NCI-H2107 (cell line): ENCODE measurements around the gene MEGF6.

Source experiments
- DNase-seq: peaks from one replicate; lab custom pipeline; 2025; lab: John Stamatoyannopoulos, UW

The MEGF6 gene, protein sequence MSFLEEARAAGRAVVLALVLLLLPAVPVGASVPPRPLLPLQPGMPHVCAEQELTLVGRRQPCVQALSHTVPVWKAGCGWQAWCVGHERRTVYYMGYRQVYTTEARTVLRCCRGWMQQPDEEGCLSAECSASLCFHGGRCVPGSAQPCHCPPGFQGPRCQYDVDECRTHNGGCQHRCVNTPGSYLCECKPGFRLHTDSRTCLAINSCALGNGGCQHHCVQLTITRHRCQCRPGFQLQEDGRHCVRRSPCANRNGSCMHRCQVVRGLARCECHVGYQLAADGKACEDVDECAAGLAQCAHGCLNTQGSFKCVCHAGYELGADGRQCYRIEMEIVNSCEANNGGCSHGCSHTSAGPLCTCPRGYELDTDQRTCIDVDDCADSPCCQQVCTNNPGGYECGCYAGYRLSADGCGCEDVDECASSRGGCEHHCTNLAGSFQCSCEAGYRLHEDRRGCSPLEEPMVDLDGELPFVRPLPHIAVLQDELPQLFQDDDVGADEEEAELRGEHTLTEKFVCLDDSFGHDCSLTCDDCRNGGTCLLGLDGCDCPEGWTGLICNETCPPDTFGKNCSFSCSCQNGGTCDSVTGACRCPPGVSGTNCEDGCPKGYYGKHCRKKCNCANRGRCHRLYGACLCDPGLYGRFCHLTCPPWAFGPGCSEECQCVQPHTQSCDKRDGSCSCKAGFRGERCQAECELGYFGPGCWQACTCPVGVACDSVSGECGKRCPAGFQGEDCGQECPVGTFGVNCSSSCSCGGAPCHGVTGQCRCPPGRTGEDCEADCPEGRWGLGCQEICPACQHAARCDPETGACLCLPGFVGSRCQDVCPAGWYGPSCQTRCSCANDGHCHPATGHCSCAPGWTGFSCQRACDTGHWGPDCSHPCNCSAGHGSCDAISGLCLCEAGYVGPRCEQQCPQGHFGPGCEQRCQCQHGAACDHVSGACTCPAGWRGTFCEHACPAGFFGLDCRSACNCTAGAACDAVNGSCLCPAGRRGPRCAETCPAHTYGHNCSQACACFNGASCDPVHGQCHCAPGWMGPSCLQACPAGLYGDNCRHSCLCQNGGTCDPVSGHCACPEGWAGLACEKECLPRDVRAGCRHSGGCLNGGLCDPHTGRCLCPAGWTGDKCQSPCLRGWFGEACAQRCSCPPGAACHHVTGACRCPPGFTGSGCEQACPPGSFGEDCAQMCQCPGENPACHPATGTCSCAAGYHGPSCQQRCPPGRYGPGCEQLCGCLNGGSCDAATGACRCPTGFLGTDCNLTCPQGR (N-terminal part only)

DNA sequence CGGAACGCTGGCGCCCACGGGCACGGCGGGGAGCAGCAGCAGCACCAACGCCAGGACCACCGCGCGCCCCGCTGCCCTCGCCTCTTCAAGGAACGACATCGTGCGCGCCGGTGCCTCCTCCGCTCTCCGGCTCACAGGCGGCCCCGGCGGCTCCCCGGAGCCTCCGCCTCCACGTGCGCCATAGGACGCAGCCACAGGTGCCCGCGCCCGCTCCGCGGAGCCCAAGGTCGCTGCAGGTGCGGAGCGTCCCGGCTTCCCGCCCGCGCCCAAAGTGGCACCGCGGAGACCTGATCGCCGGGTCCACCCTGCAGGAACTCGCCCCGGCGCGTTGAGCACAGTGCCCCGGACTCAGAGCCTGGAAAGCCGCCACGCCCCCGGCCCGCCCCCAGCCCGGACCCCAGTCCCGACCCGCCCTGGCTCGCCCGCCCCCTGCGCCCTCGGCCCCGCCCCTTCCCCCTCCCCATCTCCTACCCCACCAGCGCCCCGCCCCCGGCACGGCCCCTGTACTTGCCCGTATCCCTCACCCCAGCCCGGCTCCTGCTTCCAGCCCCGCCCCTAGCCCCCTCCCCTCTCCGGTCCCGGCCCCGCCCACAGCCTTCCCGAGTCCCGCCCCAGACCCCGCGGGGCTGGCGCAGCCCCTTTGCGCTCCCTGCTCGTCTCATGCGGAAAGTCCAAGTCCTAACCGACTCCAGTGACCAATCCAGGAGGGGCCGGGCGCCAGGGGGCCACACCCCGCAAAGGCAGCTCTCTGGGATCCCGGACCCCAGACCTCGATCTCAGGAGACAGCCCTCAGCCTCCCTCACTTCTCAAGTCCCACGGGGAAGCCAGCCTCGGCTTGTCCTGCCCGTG, at the start of gene MEGF6:
MEGF6 (minus strand) TSS at position 339 of the 850 bp plus-strand sequence; CDS start at position 99, 240 bp downstream.
- DNase-seq, result no peak

DNA sequence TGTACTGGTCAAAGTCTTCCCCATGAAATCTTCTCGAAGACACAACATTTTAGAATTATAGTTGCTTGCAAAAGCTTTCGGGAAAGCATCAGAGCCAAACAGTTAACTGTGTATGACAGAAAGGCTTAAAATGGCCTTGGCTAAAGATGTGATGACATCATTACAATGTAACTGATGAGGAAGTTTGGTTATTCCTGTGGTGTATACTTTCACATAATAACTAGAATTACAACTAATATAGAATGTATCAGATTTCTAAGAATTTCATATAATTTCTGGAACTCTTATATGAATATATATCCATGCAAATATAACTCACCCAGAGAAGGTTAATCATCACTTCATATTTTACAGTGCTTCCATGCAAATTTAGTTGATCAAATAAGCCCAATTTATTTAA, 49.4 kb upstream of the MEGF6 start:
- DNase-seq, result no peak

DNA sequence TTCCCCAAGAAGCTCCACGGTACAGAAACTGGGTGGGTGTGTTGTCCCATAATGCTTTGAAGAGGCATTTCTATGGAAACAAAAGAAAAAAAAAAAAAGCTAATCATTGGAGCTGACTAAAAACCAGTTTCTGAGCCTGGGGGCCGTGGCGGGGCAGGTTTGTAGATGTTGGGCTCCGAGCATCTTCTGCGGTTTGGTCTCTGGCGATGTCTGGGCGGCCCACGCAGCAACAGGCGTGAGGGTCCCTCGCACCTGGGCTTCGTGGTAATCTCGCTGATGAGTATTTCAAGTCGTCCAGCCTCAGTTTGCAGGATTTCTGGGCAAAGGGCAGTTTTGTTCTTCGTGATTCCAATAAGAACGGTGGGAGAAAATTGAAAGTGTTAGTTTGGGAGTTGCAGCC, 47.8 kb upstream of the MEGF6 start:
- no peak for DNase-seq

DNA sequence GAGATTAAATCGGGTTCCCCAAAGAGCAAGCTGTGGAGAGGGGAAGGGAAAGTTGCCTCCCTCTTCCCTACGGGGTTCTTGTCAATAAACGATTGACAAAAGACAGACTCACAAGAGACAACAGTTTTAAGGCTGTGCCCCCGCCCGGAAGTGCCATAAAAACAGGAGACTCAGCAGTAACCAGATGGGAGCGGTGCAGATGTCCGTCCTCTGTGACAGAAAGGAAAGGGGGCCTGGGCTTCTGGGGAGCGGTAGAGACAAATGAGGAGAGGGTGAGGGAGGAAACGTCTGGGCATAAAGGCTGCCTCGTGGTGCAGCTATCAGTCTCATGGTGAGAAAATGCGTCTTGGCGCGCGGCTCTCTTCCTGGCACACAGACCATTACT, 46.9 kb upstream of the MEGF6 start:
- DNase-seq, result no peak

DNA sequence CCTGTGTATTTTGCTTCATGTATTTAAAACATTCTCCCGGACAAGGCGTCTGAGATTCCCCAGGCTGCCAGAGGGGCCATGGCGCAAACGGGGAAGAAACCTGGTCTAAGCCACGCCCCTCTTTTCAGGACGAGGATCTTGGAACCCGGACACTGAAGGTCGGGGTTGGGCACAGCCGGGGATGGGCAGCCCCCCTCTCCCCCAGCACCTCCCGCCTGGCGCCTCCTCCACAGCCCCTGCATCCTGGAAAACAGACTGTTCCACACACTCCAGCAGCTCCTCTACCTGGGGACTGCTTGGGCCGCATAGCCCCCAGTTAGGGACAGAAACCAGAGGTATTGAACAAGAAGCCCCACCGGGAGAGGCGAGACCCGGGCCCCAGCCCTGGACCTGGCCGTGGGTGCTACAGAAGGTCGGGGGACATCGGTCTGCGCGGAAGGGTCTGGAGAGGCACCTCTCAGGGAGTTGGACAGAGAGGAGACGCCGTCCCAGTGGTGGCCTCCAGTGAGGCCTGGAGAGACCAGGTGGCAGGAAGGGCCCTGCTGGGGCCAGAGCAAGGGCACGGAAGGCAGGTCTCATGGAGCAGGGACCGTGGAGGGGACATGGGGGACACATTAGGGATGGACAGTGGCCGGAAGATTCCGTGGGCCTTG, 46.4 kb upstream of the MEGF6 start:
- no peak for DNase-seq

DNA sequence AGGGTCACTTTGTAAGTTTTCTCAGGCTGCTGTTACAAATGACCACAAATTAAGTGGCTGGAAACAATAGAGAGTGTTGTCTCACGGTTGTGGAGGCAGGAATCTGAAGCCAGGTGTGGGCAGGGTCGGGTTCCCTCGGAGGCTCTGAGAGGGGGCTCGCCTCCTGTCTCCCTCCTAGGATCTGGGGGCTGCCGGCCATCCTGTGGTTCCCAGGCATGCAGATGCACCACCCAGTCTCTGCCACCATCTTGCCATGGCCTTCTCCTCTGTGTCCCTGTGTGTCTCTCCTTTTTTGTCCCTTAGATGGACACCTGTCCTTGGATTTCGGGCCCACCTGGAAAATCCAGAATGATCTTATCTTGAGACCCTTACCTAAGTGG, 45.8 kb upstream of the MEGF6 start:
- no peak for DNase-seq

DNA sequence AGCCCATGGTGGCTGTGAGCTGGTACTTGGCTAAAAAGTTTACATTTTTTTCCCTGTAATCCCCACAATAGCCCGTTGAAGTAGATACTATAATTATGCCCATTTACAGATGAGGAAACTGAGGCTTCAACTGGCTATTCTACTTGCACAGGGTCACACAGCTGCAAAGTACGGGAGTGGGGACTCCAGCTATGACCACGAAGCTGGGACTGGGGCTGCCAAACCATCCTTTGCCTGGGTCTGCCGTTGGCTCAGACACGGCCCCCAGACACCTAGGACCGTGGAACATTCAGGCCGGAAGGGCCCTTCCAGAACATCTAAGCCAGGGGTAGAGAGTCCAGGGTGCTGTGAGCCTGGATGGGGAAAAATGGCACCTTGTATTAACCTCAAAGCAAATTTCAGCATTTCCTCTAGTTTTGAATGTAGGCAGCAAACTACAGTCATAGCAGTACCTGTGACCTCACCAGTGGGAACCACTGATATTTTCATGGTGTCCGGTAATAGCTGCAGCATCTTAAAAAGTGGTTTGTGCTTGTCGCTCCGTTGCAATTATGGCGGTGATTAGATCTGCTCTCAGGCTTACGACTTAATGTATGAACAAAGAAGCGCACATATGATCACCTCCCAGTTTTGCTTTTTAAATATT, 45.3 kb upstream of the MEGF6 start:
- no peak for DNase-seq

DNA sequence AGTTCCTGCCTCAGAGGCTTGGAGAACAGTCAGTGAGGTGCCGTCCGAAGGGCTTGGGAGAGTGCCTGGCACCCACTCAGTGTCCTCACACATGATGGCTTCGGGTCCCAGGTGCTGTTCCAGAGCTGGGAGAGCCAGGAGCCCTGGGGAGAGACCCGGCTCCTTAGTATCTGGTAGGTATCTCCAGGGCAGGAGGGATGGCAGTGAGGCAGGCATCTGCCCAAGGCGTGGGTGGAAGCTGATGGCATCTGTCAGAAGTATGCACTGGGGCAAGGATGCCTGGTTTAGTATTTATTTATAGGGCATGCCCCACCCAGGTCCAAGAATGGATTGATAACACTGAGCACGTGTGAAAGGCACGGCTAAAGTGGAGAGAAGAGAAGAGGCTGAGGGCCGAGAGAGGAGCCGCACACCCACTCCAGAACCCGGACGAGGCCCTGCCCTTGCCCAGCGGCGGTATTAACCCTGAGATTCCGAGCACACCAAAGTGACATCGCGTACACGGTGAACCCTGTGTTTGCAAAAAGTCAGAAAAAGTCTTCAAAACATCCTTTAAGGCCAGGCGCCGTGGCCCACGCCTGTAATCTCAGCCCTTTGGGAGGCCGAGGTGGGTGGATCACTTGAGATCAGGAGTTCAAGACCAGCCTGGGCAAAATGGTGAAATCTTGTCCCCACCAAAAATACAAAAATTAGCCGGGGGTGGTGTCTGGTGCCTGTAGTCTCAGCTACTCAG, 43.4 kb upstream of the MEGF6 start:
- DNase-seq, result no peak

DNA sequence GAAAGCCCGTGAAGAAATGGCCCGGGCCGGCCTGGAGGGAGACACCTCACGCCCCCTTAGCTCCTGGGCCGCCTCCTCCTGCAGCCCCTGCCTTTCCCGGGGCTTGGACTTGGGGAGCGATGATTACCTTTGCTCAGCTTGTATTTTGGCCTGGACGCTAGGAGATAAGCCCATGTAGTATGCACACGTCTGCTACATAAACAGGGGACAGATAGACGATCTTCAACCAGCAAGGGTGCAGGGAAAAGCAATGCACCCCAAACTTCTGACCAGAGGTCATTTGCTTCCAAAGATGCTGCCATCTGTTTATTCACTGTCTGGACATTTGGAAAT, 41.9 kb upstream of the MEGF6 start:
- DNase-seq, result no peak

DNA sequence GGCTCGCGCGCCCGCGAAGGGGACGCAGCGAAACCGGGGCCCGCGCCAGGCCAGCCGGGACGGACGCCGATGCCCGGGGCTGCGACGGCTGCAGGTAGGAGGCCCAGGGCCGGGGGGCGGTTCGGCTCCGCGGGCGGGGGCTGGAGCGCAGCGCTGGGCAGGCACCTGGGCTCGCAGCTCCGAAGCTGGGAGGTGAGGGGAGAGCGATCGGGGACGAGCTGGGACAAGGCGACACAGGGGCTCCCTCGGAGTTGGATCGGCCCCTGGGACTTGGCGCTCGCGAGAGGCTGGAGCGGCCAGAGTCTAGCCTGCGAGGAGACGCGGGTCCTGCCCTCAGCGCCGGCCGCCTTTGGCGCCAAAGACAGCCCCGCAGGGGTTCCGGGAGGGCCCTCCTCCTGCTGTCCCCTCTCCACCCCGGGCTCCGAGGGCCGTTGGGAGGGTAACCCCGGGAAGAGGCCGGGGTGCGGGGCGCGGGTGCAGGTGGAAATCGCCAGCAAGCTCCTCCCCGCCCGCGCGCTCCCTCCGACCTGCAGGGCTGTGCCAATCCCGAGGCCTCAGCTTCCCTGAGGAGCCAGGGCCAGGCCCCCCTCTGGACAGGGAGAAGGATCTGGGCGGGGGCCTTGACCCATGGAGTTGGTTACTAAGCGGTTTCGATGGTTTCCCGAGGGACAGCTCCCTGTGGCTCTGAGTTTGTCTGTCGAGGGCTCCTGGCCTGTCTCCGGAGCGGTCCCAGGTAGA, 41.4 kb upstream of the MEGF6 start:
- DNase-seq, result no peak

DNA sequence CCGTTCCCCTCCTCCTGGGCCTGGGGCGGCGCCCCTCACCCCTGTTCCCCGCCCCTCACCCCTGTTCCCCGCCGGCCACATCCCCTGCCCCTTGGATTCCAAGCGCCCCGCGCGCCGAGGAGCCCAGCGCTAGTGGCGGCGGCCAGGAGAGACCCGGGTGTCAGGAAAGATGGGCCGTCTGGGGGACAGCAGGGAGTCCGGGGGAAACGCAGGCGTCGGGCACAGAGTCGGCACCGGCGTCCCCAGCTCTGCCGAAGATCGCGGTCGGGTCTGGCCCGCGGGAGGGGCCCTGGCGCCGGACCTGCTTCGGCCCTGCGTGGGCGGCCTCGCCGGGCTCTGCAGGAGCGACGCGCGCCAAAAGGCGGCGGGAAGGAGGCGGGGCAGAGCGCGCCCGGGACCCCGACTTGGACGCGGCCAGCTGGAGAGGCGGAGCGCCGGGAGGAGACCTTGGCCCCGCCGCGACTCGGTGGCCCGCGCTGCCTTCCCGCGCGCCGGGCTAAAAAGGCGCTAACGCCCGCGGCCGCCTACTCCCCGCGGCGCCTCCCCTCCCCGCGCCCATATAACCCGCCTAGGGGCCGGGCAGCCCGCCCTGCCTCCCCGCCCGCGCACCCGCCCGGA, 40.7 kb upstream of the MEGF6 start, which contains the start of gene TP73:
TP73 (plus strand) TSS at position 587 of the 618 bp plus-strand sequence. CDS start 29,850 bp downstream, outside the sequence.
- no peak for DNase-seq

DNA sequence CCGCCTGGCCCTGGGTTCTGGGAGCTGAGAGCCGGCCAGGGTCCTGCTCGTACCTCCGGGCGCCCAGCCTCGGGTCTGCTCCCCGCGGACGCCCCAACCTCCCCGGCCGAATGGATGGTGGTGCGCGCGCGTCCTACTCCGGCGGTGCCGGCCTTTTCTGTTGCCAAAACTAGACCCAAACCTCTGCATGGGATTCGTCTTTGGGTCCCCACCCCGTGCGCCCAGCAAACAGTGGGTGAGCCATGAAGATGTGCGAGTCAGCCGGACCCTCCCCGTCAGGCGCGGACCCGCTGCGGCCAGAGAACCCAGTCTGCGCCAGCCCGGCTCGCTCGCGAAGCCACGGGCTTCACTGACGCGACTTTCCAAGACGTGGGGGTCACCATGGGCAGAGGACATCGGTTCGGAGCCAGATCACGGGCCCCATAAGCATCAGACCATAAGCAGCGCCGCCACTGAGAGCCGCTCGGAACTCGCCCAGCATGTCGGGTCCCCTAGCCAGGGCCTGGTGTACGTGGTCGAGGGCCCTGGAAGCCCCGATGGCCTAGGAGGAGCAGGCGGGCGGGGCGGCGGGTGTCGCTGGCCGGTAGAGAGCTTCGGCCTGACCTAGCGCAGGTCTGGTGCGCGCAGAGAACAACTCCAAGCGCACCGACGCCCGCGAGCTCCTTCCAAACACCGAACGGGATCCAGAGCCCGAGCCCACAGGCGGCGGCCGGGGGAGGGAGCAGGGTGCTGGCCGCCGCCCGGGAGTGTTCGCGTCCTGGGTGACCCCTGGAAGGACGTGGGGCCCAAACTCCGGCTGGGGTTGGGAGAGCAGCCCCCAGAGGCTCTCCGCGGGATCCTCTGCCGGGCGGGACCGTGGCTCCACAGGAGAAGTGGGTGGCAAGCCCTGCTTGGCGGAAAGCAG, 40.0 kb upstream of the MEGF6 start:
- no peak for DNase-seq

DNA sequence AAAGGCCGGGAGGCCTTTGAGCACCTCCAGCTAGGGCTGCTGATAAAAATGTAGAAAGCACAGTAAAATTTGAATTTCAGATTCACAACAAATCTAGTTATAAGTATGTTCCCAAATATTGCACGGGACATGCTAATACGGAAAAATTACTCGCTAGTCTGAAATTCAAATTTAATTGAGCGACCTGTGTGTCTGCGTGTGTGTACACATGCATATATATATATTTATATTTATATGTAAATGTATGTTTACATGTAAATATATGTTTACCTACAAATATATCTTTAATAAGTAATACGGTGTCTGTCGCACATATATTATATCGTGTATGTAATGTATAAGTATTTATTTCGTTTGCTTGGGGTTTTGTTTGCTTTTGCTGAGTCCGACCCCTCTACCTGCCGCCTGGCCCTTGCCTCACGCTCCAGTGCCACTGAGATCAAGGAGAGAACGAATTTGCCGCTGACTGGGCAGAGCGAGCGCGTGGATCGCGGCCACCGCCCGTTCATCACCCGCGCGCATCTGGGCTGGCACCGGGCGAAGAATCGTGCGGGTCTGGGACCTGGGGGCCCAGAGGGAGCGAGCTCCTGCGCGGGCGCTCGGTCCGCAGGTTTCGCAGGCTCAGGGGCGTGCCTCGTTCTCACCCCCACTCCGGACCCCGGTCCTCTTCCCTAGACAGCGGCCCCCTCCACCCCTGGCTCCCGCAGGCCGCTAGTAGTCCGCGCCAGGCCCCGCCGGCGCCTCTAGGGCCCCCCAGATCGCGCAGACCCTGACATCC, 39.1 kb upstream of the MEGF6 start:
- no peak for DNase-seq

DNA sequence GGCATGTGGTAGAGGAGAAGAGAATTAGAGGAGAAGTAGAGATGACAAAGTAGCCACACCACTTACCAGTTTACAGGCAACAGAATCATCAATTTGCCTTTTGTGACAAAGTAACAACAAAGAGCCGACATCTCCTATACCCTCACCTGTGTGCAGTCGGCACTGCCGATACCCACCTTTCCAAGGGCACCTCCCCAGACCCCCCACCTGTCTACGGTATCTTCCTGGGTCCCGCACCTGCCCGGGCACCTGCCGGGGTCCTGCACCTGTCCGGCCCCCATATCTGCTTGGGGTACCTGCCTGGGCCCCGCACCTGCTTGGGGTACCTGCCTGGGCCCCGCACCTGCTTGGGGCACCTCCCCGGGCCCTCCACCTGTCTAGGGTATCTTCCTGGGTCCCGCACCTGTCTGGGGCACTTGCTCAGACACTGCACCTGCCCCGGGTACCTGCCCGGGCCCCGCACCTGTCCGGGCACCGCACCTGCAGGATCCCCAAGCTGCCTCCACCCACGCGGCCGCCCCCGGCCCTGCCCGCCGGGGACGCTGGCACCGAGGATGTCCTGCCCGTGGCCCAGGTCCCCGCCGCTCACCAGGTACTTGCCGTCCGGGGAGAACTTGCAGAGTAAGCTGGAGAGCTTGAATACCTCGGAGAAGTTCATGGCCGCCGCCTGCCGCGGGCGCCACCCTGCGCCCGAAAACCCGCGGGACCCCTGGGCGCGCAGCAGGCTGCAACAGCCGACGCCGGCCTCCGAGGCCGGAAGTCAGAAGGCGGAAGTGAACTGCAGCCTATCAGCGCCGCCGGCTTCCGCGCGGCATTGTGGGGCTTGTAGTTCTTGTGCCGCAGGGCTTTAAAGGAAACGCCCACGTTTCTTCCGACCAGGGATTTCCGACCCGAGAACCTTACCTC, 38.3 kb upstream of the MEGF6 start, which contains the start of gene WRAP73:
WRAP73 (minus strand) TSS at position 762 of the 906 bp plus-strand sequence; CDS start at position 658, 104 bp downstream.
- peak; percentile 18 for DNase-seq

DNA sequence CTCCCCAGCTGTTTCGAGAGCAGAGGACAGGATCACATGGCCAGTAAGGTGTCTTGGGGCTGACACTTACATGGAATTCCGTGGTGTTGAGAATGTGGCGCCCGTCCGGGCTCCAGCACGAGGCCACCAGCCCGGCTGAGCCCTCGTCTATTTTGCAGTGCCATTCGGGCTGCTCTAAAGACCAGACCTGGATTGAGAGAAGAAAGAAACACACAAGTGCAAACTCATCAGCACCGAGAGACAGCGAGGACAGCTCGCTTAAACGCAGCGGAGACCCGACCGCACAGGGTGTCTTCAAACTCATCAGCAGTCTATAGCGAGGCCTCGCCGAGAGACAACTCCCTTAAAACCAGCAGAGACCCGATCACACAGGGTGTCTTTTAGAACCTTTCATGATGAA, 35.3 kb upstream of the MEGF6 start:
- no peak for DNase-seq
